ENCODE measurements around the gene RAPGEF2.
"Not testable (repeated sequence)": the region's sequence is repeated elsewhere in the genome, so short reads cannot be mapped to it uniquely, and the experiment has no call there.

The RAPGEF2 gene

DNA sequence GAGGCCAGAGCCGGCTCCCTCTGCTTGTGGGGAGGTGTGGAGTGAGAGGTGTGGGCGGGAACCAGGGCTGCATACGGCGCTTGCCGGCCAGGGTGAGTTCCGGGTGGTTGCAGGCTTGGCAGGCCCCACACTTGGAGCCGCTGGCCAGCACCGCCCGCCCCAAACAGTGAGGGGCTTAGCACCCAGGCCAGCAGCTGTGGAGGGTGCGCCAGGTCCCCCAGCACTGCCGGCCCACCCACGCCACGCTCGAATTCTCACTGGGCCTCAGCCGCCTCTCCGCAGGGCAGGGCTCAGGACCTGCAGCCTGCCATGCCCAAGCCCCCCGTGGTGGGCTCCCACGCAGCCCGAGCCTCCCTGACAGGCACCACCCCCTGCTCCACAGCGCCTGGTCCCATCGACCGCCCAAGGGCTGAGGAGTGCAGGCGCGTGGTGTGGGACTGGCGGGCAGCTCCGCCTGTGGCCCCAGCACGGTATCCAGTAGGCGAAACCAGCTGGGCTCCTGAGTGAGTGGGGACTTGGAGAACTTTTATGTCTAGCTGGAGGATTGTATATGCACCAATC, 275.3 kb downstream of the RAPGEF2 start:
- TF ChIP-seq Cebpa-rat (IDR thresholded peaks at IDR 0.05): no peak
- H3K4me3 ChIP-seq: no peak overlapping the region
- no peak overlapping the region for H3K9ac ChIP-seq
- H3K4me1 ChIP-seq: peaks cover 10 to 17% (median 12%) of the 10 kb centered on the region in 10 experiments; a peak in 19 of 20 replicates
- no peaks in the 10 kb centered on the region for H4K20me1 ChIP-seq
- peaks cover 14 to 37% (median 26%) of the 10 kb centered on the region in 11 experiments; a peak in 21 of 22 replicates for H3K9me3 ChIP-seq (replicated peaks in 1 of 11)
- H3K4me2 ChIP-seq: no peak overlapping the region
- H3K27me3 ChIP-seq: no peaks in the 10 kb centered on the region
- no peak overlapping the region for H3K27ac ChIP-seq
- H3K36me3 ChIP-seq: no peaks in the 10 kb centered on the region

DNA sequence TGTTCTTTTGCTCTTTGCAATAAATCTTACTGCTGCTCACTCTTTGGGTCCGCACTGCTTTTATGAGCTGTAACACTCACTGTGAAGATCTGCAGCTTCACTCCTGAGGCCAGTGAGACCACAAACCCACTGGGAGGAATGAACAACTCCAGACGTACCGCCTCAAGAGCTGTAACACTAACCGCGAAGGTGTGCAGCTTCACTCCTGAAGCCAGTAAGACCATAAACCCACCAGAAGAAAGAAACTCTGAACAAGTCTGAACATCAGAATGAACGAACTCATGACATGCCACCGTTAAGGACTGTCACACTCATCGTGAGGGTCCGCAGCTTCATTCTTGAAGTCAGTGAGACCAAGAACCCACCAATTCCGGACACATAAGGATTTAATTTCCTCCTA, 276.2 kb downstream of the RAPGEF2 start:
- not testable (repeated sequence) for H3K27ac ChIP-seq, H3K4me3 ChIP-seq, H3K27me3 ChIP-seq, H3K9ac ChIP-seq, H3K4me2 ChIP-seq, H3K36me3 ChIP-seq, H4K20me1 ChIP-seq
- H3K9me3 ChIP-seq (replicated peaks in 1 of 11): peaks cover 14 to 37% (median 26%) of the 10 kb centered on the region in 11 experiments; a peak in 21 of 22 replicates
- H3K4me1 ChIP-seq: peaks cover 17 to 27% (median 20%) of the 10 kb centered on the region in 10 experiments; a peak in 19 of 20 replicates

DNA sequence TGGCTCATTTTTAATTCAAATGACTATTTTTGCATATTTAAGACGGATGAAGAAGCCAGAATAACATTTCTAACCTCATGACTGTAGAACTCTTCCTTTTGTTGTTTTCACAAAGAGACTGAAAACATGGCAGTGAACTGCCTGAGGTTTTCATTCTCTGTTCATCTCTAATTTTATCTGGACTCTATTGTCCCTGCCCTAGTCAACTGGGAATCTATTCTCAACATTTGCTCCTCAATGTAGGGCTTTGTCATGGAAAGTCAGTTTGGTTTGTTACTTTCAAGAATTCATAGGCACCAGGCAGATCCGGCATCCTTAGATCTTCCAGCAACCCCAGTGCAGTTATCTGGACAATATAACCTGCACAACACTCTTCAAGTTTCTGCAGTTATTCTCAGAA, 277.0 kb downstream of the RAPGEF2 start:
- Histone ChIP-seq H3K27me3 (no peaks in the 10 kb centered on the region), H4K20me1 (no peaks in the 10 kb centered on the region), H3K9ac (no peak overlapping the region), H3K27ac (no peak overlapping the region), H3K4me2 (no peak overlapping the region), H3K9me3 (replicated peaks in 1 of 11) (peaks cover 14 to 37% (median 26%) of the 10 kb centered on the region in 11 experiments; a peak in 21 of 22 replicates), H3K4me1 (peaks cover 17 to 31% (median 20%) of the 10 kb centered on the region in 10 experiments; a peak in 19 of 20 replicates), H3K36me3 (no peaks in the 10 kb centered on the region), H3K4me3 (no peak overlapping the region)
- no peak for TF ChIP-seq Cebpa-rat (IDR thresholded peaks at IDR 0.05)

DNA sequence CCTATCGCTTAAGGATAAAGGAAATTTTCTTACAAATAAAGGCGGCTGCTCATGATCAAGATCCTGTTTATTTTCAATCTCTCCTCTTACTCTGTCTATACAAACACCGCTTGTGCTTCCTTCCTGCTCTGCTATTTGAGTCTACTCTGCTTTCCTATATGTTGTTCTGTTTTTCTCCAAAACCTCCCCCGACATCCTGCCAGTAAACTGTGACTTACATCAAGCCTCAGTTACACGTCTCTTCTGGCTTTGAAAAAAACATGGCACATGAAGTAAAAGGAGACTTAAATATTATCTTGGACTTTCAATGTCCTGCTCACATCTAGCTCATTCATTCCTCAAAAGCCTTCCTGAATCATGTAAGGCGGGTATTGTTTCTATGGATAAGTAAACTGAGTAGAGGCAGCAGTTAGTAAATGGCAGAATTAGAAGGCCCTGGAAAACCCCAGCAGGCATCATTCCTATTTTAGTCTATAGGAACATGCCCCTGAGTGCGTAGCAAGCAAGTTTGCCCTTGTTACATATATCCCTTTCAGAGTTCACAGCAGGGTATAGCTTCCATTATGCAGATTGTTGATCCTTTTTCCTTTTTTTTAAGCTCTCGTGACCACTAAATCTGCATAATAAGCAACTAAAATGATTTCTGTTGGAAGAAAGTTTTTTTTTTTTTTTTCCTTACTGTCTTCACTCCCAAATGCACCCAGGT, 280.1 kb downstream of the RAPGEF2 start:
- H3K4me3 ChIP-seq: peak overlapping the region in 1 of 10 experiments; percentile 22; a peak in 2 of 20 replicates
- peaks cover 17 to 31% (median 20%) of the 10 kb centered on the region in 10 experiments; a peak in 19 of 20 replicates for H3K4me1 ChIP-seq
- peak overlapping the region; percentile 35 to 62 (median 47) for H3K4me2 ChIP-seq
- H3K9ac ChIP-seq: peak overlapping the region in 5 of 11 experiments; percentile 36 to 70 (median 62); a peak in 7 of 22 replicates
- H3K36me3 ChIP-seq: no peaks in the 10 kb centered on the region
- TF ChIP-seq Cebpa-rat (IDR thresholded peaks at IDR 0.05): no peak
- H3K27me3 ChIP-seq: no peaks in the 10 kb centered on the region
- peak overlapping the region; percentile 22 to 82 (median 54); a peak in 18 of 22 replicates for H3K27ac ChIP-seq
- H3K9me3 ChIP-seq (replicated peaks in 1 of 11): peaks cover 29 to 48% (median 39%) of the 10 kb centered on the region in 11 experiments
- no peaks in the 10 kb centered on the region for H4K20me1 ChIP-seq

DNA sequence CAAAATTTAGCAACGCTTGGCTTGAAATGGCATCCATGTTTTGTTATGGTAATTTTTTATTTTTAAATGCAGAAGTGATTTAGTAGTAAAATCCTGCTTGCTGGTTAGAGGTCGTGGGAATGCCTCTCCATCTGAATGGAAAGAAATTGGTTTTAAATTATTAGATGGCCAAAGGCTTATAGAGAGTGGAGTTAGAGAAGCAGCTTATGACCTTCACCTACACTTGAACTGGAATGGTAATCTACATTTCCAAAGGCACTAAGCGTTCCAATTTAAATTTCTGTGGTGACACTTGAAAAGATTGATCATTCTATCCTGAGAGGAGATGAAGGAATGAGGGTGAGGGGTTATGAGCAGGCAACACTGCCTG, 280.7 kb downstream of the RAPGEF2 start:
- H3K27me3 ChIP-seq: no peaks in the 10 kb centered on the region
- H3K9ac ChIP-seq: peak overlapping the region in 2 of 11 experiments; percentile 44 to 68; a peak in 2 of 22 replicates
- no peak for TF ChIP-seq Cebpa-rat (IDR thresholded peaks at IDR 0.05)
- no peaks in the 10 kb centered on the region for H3K36me3 ChIP-seq
- no peak overlapping the region for H3K4me3 ChIP-seq
- H3K27ac ChIP-seq: peak overlapping the region in 7 of 11 experiments; percentile 17 to 82 (median 57); a peak in 11 of 22 replicates
- peaks cover 27 to 48% (median 34%) of the 10 kb centered on the region in 11 experiments for H3K9me3 ChIP-seq (replicated peaks in 1 of 11)
- H4K20me1 ChIP-seq: no peaks in the 10 kb centered on the region
- peaks cover 17 to 31% (median 20%) of the 10 kb centered on the region in 10 experiments; a peak in 19 of 20 replicates for H3K4me1 ChIP-seq
- peak overlapping the region; percentile 4 to 62 (median 40); a peak in 17 of 22 replicates for H3K4me2 ChIP-seq

DNA sequence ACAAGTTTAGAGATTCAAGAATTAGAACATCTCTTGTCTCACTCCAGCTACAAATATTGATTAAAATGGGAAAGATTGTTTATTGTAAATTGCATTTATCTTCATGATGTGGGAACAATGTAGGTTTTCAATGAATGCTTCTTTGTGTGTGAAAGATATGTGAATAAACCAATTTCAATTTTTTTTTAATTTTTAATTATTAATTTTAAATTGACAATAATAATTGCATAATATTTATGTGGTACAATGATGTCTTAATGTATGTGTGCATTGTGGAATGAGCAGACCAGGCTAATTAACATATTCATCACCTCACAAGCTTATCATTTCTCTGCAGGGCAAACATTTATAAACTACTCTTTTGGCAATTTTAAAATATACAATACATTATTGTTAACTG, 281.1 kb downstream of the RAPGEF2 start:
- Histone ChIP-seq H3K27ac (peak overlapping the region in 4 of 11 experiments; percentile 17 to 82 (median 75); a peak in 5 of 22 replicates), H3K4me1 (peaks cover 17 to 31% (median 20%) of the 10 kb centered on the region in 10 experiments; a peak in 19 of 20 replicates), H3K9me3 (replicated peaks in 1 of 11) (peaks cover 23 to 47% (median 30%) of the 10 kb centered on the region in 11 experiments), H3K36me3 (no peaks in the 10 kb centered on the region), H3K4me2 (peak overlapping the region in 7 of 11 experiments; percentile 35 to 62 (median 56); a peak in 10 of 22 replicates), H3K4me3 (no peak overlapping the region), H3K9ac (peak overlapping the region in 1 of 11 experiments; percentile 44; a peak in 2 of 22 replicates), H3K27me3 (no peaks in the 10 kb centered on the region), H4K20me1 (no peaks in the 10 kb centered on the region)
- no peak for TF ChIP-seq Cebpa-rat (IDR thresholded peaks at IDR 0.05)

DNA sequence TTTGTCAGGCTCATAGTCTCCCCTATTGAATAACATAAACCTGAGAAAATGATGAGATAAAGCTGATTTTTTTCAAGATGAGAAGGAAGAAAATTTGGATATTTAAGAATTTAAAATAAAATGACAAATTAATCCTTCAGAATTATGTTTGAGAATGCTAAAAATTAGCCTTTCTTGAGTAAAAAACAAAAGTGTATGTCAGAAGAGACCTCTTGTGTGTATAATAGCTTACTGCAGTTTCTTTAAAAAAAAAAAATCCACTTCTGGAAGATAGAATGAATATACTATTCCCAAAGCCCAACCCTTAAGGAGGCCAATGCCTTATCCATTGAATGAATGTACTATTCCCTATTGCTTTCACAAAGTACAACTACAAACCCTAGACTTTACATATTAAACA, 281.8 kb downstream of the RAPGEF2 start:
- Histone ChIP-seq H4K20me1 (no peaks in the 10 kb centered on the region), H3K4me3 (no peak overlapping the region), H3K4me2 (no peak overlapping the region), H3K9me3 (replicated peaks in 1 of 11) (peaks cover 24 to 44% (median 30%) of the 10 kb centered on the region in 11 experiments), H3K36me3 (no peaks in the 10 kb centered on the region), H3K27ac (no peak overlapping the region), H3K27me3 (no peaks in the 10 kb centered on the region), H3K4me1 (peaks cover 17 to 31% (median 20%) of the 10 kb centered on the region in 10 experiments; a peak in 19 of 20 replicates), H3K9ac (no peak overlapping the region)
- TF ChIP-seq Cebpa-rat (IDR thresholded peaks at IDR 0.05): no peak

DNA sequence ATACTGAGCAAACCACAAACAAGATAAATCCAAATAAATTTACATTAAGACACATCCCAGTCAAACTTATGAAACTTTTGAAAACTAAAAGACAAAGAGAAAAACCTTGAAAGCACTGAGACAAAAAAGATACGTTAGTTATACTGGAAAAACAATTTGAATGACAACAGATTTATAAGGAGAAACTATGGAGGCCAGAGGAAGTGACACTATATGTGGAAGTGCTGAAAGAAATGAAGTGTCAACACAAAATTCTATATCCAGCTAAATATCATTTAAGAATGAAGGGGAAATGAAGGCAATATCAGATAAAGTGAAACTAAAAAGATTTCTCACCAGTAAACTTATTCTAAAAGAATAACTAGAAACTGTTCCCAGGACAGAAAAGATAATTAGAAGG, 283.7 kb downstream of the RAPGEF2 start:
- peaks cover 17 to 29% (median 20%) of the 10 kb centered on the region in 10 experiments; a peak in 19 of 20 replicates for H3K4me1 ChIP-seq
- no peaks in the 10 kb centered on the region for H3K36me3 ChIP-seq
- no peak for TF ChIP-seq Cebpa-rat (IDR thresholded peaks at IDR 0.05)
- no peak overlapping the region for H3K4me2 ChIP-seq
- no peaks in the 10 kb centered on the region for H4K20me1 ChIP-seq
- H3K27ac ChIP-seq: no peak overlapping the region
- no peaks in the 10 kb centered on the region for H3K27me3 ChIP-seq
- H3K4me3 ChIP-seq: no peak overlapping the region
- no peak overlapping the region for H3K9ac ChIP-seq
- peaks cover 22 to 39% (median 30%) of the 10 kb centered on the region in 11 experiments for H3K9me3 ChIP-seq (replicated peaks in 1 of 11)

DNA sequence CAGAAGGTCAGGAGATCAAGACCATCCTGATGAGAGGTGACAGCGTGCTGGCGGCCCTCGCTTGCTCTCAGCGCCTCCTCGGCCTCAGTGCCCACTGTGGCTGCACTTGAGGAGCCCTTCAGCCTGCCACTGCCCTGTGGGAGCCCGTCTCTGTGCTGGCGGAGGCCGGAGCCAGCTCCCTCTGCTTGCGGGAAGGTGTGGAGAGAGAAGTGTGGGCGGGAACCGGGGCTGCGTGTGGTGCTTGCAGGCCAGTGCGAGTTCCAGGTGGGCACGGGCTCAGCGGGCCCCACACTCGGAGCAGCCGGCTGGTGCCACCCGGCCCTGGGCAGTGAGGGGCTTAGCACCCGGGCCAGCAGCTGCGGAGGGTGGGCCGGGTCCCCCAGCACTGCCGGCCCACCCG, 286.9 kb downstream of the RAPGEF2 start:
- H3K4me3 ChIP-seq: no peak overlapping the region
- H3K9me3 ChIP-seq (replicated peaks in 1 of 11): peaks cover 15 to 39% (median 23%) of the 10 kb centered on the region in 11 experiments; a peak in 20 of 22 replicates
- no peak overlapping the region for H3K9ac ChIP-seq
- no peak overlapping the region for H3K4me2 ChIP-seq
- TF ChIP-seq Cebpa-rat (IDR thresholded peaks at IDR 0.05): no peak
- H3K4me1 ChIP-seq: no peaks in the 10 kb centered on the region
- no peaks in the 10 kb centered on the region for H3K36me3 ChIP-seq
- no peaks in the 10 kb centered on the region for H3K27me3 ChIP-seq
- no peak overlapping the region for H3K27ac ChIP-seq
- no peaks in the 10 kb centered on the region for H4K20me1 ChIP-seq
